Measurements from ENCODE around the gene TCTN3. TPM values are rescaled to one million over a fixed set of nuclear protein-coding genes. Genes with fewer than 3 reads are reported as not detected.

Gene TCTN3
- polyA plus RNA-seq, 1 of the 3 experiments (the other 2 are of a cell fraction), result 39.5 TPM

DNA sequence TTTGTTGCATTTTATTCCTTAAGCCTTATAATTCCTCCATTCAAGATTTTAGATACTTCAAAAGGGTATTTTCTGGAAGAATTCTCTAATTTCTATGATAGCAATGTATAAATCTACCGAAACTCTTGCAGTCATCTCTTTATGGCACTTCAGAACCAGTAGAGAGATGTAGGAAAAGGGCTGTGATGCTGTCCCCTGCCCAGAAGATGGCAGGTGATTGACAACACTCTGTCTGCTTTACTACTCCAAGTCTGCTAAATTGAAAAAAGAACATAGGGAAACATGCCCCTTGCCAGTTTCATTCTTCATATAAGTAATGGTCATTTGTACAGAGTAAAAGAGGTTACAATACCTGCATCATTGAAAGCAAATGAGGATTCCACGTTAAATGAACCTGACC lies 5.1 kb downstream of the TCTN3 start:
- Histone ChIP-seq H3K9me2 (no peaks in the 10 kb centered on the region), H3K9me3 (no peaks in the 10 kb centered on the region), H3K4me1 (ENCODE audit: control insufficient read depth in 1 of 2, insufficient read depth in 2 of 2, low read depth in 1 of 2, low read length in 1 of 2) (peaks cover 5 to 7% of the 10 kb centered on the region in 2 experiments; a peak in 3 of 4 replicates), H3K4me2 (no peak overlapping the region), H3K4me3 (ENCODE audit: low read depth in 2 of 2, low read length in 1 of 2) (no peak overlapping the region), H3K27me3 (ENCODE audit: insufficient read depth) (no peaks in the 10 kb centered on the region), H3K79me2 (ENCODE audit: insufficient read depth) (peaks cover 32% of the 10 kb centered on the region), H3K9ac (no peak overlapping the region), H3K27ac (ENCODE audit: low read depth in 2 of 2, low read length in 1 of 2) (no peak overlapping the region), H3K36me3 (replicated peaks in 1 of 2; ENCODE audit: control insufficient read depth in 1 of 2, insufficient read depth in 2 of 2, low read length in 1 of 2) (peaks cover 55 to 59% of the 10 kb centered on the region in 2 experiments), H2AFZ (ENCODE audit: low read depth) (no peak overlapping the region), H3F3A (replicated peaks; ENCODE audit: insufficient read depth) (no peaks in the 10 kb centered on the region), H4K20me1 (ENCODE audit: insufficient read depth) (no peaks in the 10 kb centered on the region; the same call in 1 of the 2 replicates)
- WGBS (ENCODE audit: low lambda C conversion rate), result 96% methylated on average over 2 of the region's 2 CpGs
- ChIA-PET POLR2A (no interaction called here), CTCF (interaction anchor here (0.9 to 1.0 kb wide), 2 partner anchors 19 to 315 kb away, joined by 3 to 4 read pairs; no protein-coding TSS in a partner anchor)
- DNase-seq, result no peak
- no peak for TF ChIP-seq CTCF (IDR thresholded peaks at IDR 0.05)
- TF ChIP-seq USF1 (IDR thresholded peaks at IDR 0.05; ENCODE audit: borderline replicate concordance, low read depth), result no peak
- TF ChIP-seq GABPA (IDR thresholded peaks at IDR 0.05; ENCODE audit: low read depth), result no peak
- no peak for TF ChIP-seq FOXM1 (IDR thresholded peaks at IDR 0.05; ENCODE audit: low read depth)
- TF ChIP-seq TAF1 (IDR thresholded peaks at IDR 0.05; ENCODE audit: borderline replicate concordance, low read depth, low read length), result no peak
- TF ChIP-seq JUND (IDR thresholded peaks at IDR 0.05), result no peak
- no peak for TF ChIP-seq FOSL2 (IDR thresholded peaks at IDR 0.05; ENCODE audit: borderline replicate concordance, low read depth)
- TF ChIP-seq RFX5 (IDR thresholded peaks at IDR 0.05; ENCODE audit: low read length), result no peak
- no peak for TF ChIP-seq ZBTB33 (IDR thresholded peaks at IDR 0.05; ENCODE audit: borderline replicate concordance, low read depth)
- no peak for TF ChIP-seq GATA2 (CRISPR knock-in tag; IDR thresholded peaks at IDR 0.05)
- no peak for TF ChIP-seq EP300 (IDR thresholded peaks at IDR 0.05; ENCODE audit: borderline replicate concordance in 1 of 2, low read depth in 1 of 2, low read length in 1 of 2)
- TF ChIP-seq TCF12 (IDR thresholded peaks at IDR 0.05), result no peak
- no peak for TF ChIP-seq PBX3 (IDR thresholded peaks at IDR 0.05)
- no peak for TF ChIP-seq POLR2AphosphoS5 (IDR thresholded peaks at IDR 0.05; ENCODE audit: low read depth, low read length)
- TF ChIP-seq CHD2 (IDR thresholded peaks at IDR 0.05; ENCODE audit: low read length, partially characterized antibody), result no peak
- TF ChIP-seq MAX (IDR thresholded peaks at IDR 0.05; ENCODE audit: low read depth), result no peak
- TF ChIP-seq RCOR1 (IDR thresholded peaks at IDR 0.05; ENCODE audit: low read length), result no peak
- TF ChIP-seq, protein P1, sequence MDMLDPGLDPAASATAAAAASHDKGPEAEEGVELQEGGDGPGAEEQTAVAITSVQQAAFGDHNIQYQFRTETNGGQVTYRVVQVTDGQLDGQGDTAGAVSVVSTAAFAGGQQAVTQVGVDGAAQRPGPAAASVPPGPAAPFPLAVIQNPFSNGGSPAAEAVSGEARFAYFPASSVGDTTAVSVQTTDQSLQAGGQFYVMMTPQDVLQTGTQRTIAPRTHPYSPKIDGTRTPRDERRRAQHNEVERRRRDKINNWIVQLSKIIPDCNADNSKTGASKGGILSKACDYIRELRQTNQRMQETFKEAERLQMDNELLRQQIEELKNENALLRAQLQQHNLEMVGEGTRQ (IDR thresholded peaks at IDR 0.05; ENCODE audit: borderline replicate concordance, low read depth, low read length), result no peak
- no peak for TF ChIP-seq RXRA (IDR thresholded peaks at IDR 0.05; ENCODE audit: borderline replicate concordance, low read depth)
- no peak for TF ChIP-seq IRF3 (IDR thresholded peaks at IDR 0.05; ENCODE audit: low read depth, low read length)
